Neural cell (in vitro differentiated cells): ENCODE results near the gene POU6F2.

Experiments
- EP300 ChIP-seq: fragments of 450-650 bp; conservative IDR thresholded peaks from 2 replicates; pipeline ENCODE4 v1.6.1; 2014; ENCODE audit warnings: antibody characterized with exemption, mild to moderate bottlenecking, moderate library complexity; ENCODE audit not compliant: poor library complexity, severe bottlenecking
- EZH2 ChIP-seq: fragments of 200-600, 300-800 bp; shearing (Covaris generic), sonication (generic); IDR thresholded peaks from 2 replicates; pipeline ENCODE4 v1.6.1; 2014; ENCODE audit warnings: antibody characterized with exemption, low read length, borderline replicate concordance, mild to moderate bottlenecking; ENCODE audit not compliant: insufficient read depth, poor library complexity, severe bottlenecking
- MXI1 ChIP-seq: fragments of 450-650 bp; conservative IDR thresholded peaks from 2 replicates; pipeline ENCODE4 v1.6.1; 2014; ENCODE audit warnings: antibody characterized with exemption, mild to moderate bottlenecking; ENCODE audit not compliant: poor library complexity, severe bottlenecking
- POLR2AphosphoS5 ChIP-seq: IDR thresholded peaks from 2 replicates; pipeline ENCODE4 v1.6.1; 2012
- RAD21 ChIP-seq: fragments of 450-650 bp; conservative IDR thresholded peaks from 2 replicates; pipeline ENCODE4 v1.6.1; 2014; ENCODE audit warnings: antibody characterized with exemption, mild to moderate bottlenecking, moderate library complexity
- SMC3 ChIP-seq: fragments of 450-650 bp; conservative IDR thresholded peaks from 2 replicates; pipeline ENCODE4 v1.6.1; 2014; ENCODE audit warnings: antibody characterized with exemption, mild to moderate bottlenecking, moderate library complexity; ENCODE audit not compliant: poor library complexity
- TF ChIP-seq, protein P1 (sequence below): fragments of 450-650 bp; IDR thresholded peaks from 2 replicates; pipeline ENCODE4 v1.5.1; 2014; ENCODE audit warnings: antibody characterized with exemption, mild to moderate bottlenecking, moderate library complexity; ENCODE audit not compliant: poor library complexity, severe bottlenecking

DNA sequence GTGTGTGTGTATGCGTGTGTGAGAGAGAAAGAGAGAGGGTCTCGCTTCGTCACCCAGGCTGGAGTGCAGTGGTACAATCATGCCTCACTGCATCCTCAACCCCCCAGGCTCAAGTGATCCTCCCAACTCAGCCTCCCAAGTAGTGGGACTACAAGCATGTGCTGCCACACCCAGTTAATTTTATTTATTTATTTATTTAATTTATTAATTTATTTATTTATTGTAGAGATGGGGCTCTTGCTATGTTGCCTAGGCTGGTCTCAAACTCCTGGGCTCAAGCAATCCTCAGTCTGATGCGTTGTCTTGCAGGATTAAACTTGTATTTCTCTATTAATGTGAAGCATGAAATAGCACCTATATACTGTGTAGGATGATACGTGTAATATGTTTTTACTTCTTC is 21.8 kb upstream of the POU6F2 start:
- TF ChIP-seq, protein P1, sequence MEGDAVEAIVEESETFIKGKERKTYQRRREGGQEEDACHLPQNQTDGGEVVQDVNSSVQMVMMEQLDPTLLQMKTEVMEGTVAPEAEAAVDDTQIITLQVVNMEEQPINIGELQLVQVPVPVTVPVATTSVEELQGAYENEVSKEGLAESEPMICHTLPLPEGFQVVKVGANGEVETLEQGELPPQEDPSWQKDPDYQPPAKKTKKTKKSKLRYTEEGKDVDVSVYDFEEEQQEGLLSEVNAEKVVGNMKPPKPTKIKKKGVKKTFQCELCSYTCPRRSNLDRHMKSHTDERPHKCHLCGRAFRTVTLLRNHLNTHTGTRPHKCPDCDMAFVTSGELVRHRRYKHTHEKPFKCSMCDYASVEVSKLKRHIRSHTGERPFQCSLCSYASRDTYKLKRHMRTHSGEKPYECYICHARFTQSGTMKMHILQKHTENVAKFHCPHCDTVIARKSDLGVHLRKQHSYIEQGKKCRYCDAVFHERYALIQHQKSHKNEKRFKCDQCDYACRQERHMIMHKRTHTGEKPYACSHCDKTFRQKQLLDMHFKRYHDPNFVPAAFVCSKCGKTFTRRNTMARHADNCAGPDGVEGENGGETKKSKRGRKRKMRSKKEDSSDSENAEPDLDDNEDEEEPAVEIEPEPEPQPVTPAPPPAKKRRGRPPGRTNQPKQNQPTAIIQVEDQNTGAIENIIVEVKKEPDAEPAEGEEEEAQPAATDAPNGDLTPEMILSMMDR = no peak
- TF ChIP-seq EZH2 (no peak), RAD21 (no peak), EP300 (no peak), POLR2AphosphoS5 (no peak), SMC3 (no peak), MXI1 (no peak)
